ENCODE results near the gene VWCE.

VWCE gene

DNA sequence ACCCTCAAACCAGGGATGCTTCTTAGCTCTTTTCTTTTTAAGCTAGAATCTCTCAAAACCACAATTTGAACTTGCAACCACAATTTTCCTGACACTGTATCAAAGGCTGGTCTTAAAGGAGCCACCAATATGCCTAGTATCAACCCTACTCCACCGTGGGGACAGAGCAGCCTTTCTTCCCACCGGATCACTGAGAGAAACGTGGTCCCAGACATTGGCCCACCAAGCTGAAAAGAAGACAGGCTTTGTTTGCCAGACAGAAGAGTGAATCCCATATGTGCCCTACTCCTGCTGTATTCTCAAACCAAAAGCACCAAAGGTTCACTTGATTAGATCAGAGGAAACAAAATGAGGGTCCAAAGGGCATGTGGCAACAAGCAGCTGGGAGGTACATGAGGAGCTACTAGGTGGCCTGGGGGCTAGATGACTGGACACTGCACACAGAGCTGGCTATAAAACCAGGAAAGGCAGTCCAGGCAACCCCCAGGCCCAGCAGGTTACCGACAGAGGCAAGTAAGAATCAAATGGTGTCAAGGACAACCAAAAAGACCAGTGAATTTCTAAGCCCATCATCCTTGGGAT is 3.6 kb upstream of the VWCE start:
- TF ChIP-seq CTCF (IDR thresholded peaks at IDR 0.05; ENCODE audit: low read depth, low read length, poor library complexity, severe bottlenecking) (no peak), EZH2phosphoT487 (IDR thresholded peaks at IDR 0.05; ENCODE audit: borderline replicate concordance, low read length) (no peak)
- no peaks in the 10 kb centered on the region for H3K27me3 ChIP-seq (ENCODE audit: control insufficient read depth, low read length)
- no peak overlapping the region for H3K4me3 ChIP-seq (ENCODE audit: low read length)
- no peak overlapping the region for H3K27ac ChIP-seq (ENCODE audit: low read depth, low read length)
- H3F3A ChIP-seq (ENCODE audit: control insufficient read depth, insufficient read depth), result peaks cover 21% of the 10 kb centered on the region
- no peaks in the 10 kb centered on the region for H3K9me3 ChIP-seq (ENCODE audit: control insufficient read depth, insufficient read depth, low read length)
- no peaks in the 10 kb centered on the region for H3K9me2 ChIP-seq (replicated peaks; ENCODE audit: control insufficient read depth, low read length)
- H3K4me1 ChIP-seq (ENCODE audit: control insufficient read depth, low read length), result peaks cover 15% of the 10 kb centered on the region
- H3K79me2 ChIP-seq (ENCODE audit: control insufficient read depth, low read length), result peaks cover 6% of the 10 kb centered on the region
- H3K4me2 ChIP-seq (ENCODE audit: low read length), result no peak overlapping the region
- H4K20me1 ChIP-seq (ENCODE audit: control insufficient read depth, insufficient read depth, low read depth, low read length), result no peaks in the 10 kb centered on the region; the same call in 1 of the 2 replicates
- peaks cover 67% of the 10 kb centered on the region for H3K36me3 ChIP-seq (ENCODE audit: control insufficient read depth, low read length)

DNA sequence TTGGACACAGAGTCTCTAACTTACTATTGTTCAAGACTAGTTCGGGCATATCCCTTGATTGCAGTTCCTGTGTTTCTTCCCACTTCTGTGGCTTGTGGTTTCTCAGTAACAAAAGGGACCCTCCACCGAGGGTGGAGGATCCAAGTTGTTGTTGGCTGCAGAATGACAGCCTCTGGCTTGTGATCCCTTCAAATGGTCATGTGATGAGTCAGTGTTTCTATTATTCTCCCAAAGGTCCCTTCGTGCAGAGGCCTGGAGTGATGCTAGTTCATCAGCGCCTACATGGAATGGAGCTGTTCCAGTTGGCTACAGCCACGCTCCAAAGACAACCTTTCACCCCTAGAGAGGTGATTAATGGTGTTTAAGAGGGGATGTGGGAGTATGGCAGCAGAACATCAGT is 2.6 kb upstream of the VWCE start:
- no peak overlapping the region for H3K27ac ChIP-seq (ENCODE audit: low read depth, low read length)
- H3K9me3 ChIP-seq (ENCODE audit: control insufficient read depth, insufficient read depth, low read length), result no peaks in the 10 kb centered on the region
- no peaks in the 10 kb centered on the region; the same call in 1 of the 2 replicates for H4K20me1 ChIP-seq (ENCODE audit: control insufficient read depth, insufficient read depth, low read depth, low read length)
- no peaks in the 10 kb centered on the region for H3K27me3 ChIP-seq (ENCODE audit: control insufficient read depth, low read length)
- peaks cover 21% of the 10 kb centered on the region for H3F3A ChIP-seq (ENCODE audit: control insufficient read depth, insufficient read depth)
- no peak overlapping the region for H3K4me3 ChIP-seq (ENCODE audit: low read length)
- TF ChIP-seq CTCF (IDR thresholded peaks at IDR 0.05; ENCODE audit: low read depth, low read length, poor library complexity, severe bottlenecking), result no peak
- no peak for TF ChIP-seq EZH2phosphoT487 (IDR thresholded peaks at IDR 0.05; ENCODE audit: borderline replicate concordance, low read length)
- H3K79me2 ChIP-seq (ENCODE audit: control insufficient read depth, low read length), result peaks cover 12% of the 10 kb centered on the region
- peaks cover 21% of the 10 kb centered on the region for H3K4me1 ChIP-seq (ENCODE audit: control insufficient read depth, low read length)
- no peak overlapping the region for H3K4me2 ChIP-seq (ENCODE audit: low read length)
- H3K36me3 ChIP-seq (ENCODE audit: control insufficient read depth, low read length), result peaks cover 59% of the 10 kb centered on the region
- H3K9me2 ChIP-seq (replicated peaks; ENCODE audit: control insufficient read depth, low read length), result no peaks in the 10 kb centered on the region

GRCh38 chr11:61297341-61297740 is 2.2 kb upstream of the VWCE start:
- Histone ChIP-seq H4K20me1 (ENCODE audit: control insufficient read depth, insufficient read depth, low read depth, low read length) (no peaks in the 10 kb centered on the region; the same call in 1 of the 2 replicates), H3K27me3 (ENCODE audit: control insufficient read depth, low read length) (no peaks in the 10 kb centered on the region), H3K36me3 (ENCODE audit: control insufficient read depth, low read length) (peaks cover 55% of the 10 kb centered on the region), H3K9me2 (replicated peaks; ENCODE audit: control insufficient read depth, low read length) (no peaks in the 10 kb centered on the region), H3K4me2 (ENCODE audit: low read length) (no peak overlapping the region), H3F3A (ENCODE audit: control insufficient read depth, insufficient read depth) (peaks cover 21% of the 10 kb centered on the region), H3K9me3 (ENCODE audit: control insufficient read depth, insufficient read depth, low read length) (no peaks in the 10 kb centered on the region), H3K4me3 (ENCODE audit: low read length) (no peak overlapping the region), H3K4me1 (ENCODE audit: control insufficient read depth, low read length) (peaks cover 21% of the 10 kb centered on the region), H3K79me2 (ENCODE audit: control insufficient read depth, low read length) (peaks cover 16% of the 10 kb centered on the region), H3K27ac (ENCODE audit: low read depth, low read length) (no peak overlapping the region)
- TF ChIP-seq CTCF (IDR thresholded peaks at IDR 0.05; ENCODE audit: low read depth, low read length, poor library complexity, severe bottlenecking) (no peak), EZH2phosphoT487 (IDR thresholded peaks at IDR 0.05; ENCODE audit: borderline replicate concordance, low read length) (no peak)
